ENCODE measurements around the gene TDP2. TPM values are rescaled to one million over a fixed set of nuclear protein-coding genes. Genes with fewer than 3 reads are reported as not detected.

Gene TDP2
- total RNA-seq: 42.7 and 44.4 TPM in 2 replicates

GRCh38 chr6:24666641-24667377, at the start of gene TDP2, which contains the start of gene ACOT13:
TDP2 (minus strand) TSS chr6:24666899; CDS start chr6:24666862, 37 bp downstream.
ACOT13 (plus strand) TSS chr6:24667077; CDS start chr6:24667264, 187 bp downstream.

Other genes with a start within 250 kb of the TDP2 start
- gene GPLD1, start 177.3 kb downstream of the TDP2 start, total RNA-seq: 0.17 TPM in 1 of 2 replicates, not detected in the other
- 0.15 and 0.50 TPM in 2 replicates for gene ALDH5A1, start 171.9 kb downstream of the TDP2 start, total RNA-seq
- gene KIAA0319, start 20.7 kb downstream of the TDP2 start, total RNA-seq: under 0.01 and 0.17 TPM in 2 replicates
- gene ACOT13, start 178 bp upstream of the TDP2 start, total RNA-seq: 8.1 and 8.4 TPM in 2 replicates
- 99.4 and 169 TPM in 2 replicates for gene C6orf62, start 52.3 kb upstream of the TDP2 start, total RNA-seq
- gene GMNN, start 108.0 kb upstream of the TDP2 start, total RNA-seq: 5.6 and 21.1 TPM in 2 replicates
- not detected in 2 replicates for gene ARMH2, start 132.0 kb upstream of the TDP2 start, total RNA-seq